ENCODE data around the gene MICAL2.

MICAL2 gene

DNA sequence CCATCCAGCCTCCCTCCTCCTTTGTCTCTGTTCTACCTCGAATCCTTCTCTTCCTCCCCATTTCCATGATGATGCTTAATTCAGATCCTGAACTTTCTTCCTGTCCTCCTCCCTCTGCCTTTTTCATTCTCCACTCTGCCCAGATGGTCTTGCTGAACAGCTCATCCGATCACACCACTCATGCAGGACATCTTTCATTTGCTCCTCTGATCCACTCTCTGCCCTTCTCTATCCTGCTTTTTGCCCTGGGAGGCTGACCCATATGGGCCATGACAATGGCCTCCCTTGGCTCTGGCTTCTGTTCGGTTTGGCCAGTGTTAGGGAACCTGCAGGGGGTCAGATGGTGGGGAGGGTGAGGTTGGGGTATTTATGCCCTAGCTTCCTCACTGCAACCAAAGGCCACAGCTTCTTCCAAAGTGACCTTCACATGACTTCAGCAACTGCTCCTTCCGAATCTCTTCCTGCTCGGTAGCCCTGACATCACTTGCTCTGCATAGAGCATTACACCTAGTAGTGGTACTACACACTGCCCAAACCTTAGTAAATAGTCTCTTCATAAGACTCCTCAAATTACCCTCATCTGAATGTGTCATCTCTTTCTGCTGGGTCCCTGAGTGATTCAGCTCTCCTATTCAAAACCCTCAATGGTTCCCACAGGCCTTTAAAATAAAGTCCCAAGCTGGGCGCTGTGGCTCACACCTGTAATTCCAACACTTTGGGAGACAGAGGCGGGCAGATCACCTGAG, 32.7 kb upstream of the MICAL2 start:
- DNase-seq (ENCODE audit: low read depth) = no peak

DNA sequence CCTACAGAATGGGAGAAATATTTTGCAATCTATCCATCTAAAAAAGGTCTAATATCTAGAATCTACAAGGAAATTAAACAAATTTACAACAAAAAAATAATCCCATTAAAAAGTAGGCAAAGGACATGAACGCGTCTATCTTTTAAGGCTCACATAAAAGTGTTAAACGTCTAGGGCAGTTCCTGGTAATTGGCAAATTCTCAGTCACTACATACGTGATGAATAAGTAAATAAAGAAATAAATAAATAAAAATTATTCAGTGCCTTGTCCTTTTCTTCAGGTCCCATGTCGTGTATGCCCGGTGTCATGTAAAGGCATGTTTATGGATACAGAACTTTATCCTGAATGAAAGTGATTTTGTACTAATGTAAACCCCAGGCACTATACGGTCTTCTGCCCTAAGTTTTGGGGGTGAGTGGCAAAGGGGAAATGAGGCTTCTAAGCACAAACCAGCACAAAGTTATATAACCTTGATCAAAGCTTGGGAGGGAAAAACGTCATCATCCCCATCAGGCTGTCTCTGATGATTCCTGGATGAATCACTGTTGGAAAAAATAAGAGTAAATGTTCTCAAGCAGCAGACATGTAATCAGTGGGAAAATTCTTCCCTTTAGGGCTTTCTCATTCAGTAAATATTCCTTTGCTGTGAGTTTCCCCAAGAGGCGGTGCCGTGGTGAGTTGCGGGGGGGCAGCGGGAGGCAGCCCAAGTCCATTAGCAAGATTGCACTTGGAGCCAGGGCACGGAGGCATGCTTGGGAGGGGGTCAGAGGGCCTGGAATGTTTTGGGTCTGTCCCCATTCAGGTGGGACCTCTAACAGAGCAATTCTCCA, 30.4 kb upstream of the MICAL2 start:
- DNase-seq (ENCODE audit: low read depth) = no peak

DNA sequence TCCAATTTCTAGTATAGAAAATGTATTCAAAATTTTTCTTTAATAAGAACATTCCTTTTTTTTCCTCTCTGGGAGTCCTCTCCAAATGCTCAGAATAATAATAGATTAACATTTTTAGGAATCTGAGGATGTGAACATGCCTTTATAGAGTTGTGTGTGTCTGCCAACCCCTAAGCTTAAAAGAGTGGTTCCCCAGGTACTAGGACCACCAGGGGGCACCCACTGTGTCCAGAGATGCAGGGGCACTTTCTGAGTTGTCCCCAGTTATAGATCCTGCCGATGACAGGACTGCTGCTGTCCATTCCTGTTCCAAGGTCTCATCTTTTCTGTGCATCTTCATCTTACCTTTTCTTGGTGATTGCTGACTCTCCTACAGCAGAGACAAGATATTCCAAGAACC, 27.0 kb upstream of the MICAL2 start:
- DNase-seq (ENCODE audit: low read depth) = no peak

DNA sequence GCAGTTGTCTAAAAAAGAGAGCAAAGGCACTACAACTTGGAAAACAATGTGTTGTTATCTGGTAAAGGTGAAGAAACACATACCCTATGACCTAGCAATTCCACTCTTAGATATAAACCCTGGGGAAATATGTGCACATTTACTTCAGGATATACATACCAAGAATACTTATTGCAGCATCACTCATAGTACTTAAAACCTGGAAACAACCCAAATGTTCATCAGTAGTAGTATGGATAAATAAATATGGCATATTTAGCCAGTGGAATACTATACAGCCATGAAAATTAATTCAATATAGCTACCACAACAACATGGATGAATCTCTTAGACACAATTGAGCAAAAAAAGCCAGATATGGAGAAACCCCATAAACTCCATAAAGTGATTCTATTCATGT, 26.1 kb upstream of the MICAL2 start:
- no peak for DNase-seq (ENCODE audit: low read depth)

DNA sequence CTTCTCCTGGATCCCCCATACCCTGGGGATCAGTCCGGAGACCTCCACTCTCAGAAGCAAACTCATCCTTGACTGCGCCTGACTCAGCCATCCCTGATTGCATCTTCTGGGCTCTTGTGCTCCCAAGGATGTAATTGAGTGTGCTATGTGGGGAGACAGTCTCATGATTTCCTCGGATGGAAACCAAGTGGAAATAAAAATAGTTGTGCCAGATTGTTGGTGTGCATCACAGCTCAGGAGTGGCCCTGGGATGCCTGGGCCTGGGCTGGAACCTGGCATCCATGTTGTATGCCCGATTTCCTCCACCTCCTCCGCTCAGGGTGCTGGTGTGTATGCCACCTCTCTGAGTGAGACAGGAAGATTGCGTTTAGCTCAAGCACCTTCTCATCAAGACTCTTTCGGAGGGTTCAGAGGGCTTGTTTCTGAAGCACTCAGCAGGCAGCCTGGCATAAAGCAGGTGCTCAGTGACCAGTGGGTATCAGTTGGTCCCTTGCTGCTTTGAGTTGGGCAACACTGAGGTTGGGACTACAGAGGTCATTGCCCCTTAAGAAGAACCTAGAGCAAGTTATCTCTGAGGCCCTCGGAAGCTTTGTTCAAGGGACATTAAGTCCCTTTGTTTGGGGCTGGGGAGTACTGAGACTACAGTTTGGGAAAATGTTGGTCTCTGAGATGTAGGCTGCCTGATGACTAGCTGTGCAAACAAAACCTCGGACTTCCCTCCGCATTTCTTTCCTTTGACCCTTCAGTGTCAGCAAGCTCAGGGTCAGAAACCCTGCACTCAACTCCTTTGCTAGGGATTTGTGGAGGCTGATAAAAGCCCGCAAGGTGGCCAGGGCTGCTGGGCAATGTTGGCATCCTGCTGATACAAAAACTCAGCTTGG, 24.8 kb upstream of the MICAL2 start:
- DNase-seq (ENCODE audit: low read depth) = no peak

DNA sequence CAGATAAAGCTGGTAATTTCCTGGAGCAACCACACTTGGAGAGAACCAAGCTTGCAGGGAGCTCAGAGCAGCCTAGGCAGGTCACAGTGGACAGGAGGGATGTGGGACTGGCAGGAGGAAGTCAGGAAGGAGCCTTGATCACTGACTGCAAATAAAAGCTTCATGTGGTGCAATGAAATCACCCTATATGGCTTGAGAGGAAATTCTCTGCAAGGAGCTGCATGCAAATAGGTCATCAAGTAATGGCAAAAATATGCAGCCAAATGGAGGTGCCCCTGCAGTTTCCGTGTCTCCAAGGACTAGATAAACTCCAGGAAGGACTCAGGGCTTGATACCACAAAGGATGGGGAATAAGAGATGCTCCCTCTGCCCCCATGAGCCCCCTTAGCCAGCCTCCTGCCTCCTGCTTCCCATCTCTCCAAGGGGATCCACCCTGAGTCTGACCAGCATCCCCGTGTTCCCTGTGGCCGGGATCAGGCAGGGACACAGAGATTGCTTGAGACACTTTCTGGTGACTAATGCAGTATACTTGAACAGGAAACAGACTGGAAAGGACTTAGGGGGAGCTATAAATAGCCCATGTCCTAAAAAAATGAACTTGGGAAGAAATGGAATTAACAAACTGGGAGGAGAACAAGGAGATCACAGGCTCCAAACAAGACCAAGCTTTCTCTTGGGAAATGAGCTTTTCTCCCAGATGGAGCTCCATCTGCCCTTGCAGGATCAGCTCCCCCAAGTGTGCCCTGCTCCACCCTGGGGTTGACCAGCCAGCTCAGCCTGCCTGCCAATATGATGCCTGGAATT, 23.9 kb upstream of the MICAL2 start:
- DNase-seq (ENCODE audit: low read depth) = no peak

DNA sequence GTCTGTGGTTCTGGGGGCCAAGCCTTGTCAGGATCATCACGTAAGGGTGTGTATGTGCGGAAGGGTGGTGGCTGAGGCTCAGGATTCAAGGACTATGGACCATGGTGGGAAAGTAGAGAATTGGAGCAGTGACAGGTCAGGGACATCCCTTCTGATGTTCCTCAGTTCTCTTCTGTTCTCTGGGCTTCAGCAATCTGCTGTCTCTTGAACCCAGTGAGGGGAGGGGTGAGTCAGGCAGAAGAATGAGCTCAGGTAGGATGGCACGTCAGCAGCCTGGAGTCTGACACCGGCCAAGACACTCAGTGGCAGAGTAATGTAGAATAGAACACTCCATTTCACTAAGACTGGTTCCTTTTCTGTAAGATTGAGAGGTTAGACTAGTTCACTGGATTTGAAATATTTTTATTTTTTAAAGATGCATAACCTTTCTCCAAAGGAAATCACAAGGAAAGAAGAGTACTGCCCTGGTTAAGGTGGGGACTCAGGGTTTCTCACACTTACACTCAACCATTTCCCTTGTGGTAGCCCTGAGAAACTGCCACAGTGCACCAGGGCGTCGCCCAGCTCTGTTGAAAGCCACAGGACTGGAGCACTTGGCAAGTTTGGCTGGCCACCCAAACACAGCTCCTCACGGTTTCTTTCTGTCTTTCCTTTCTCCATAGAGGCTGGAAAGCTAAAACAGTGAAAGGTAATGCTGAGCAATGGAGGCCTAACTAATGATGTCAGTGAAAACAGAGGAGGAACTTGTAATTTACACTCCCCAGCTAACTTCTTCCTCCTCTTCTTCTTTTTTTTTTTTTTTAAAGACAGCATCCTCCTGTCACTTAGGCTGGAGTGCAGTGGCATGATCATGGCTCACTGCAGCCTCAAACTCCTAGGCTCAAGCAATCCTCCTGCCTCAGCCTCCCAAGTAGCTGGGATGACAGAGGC, 23.1 kb upstream of the MICAL2 start:
- DNase-seq (ENCODE audit: low read depth) = peak; percentile 40

DNA sequence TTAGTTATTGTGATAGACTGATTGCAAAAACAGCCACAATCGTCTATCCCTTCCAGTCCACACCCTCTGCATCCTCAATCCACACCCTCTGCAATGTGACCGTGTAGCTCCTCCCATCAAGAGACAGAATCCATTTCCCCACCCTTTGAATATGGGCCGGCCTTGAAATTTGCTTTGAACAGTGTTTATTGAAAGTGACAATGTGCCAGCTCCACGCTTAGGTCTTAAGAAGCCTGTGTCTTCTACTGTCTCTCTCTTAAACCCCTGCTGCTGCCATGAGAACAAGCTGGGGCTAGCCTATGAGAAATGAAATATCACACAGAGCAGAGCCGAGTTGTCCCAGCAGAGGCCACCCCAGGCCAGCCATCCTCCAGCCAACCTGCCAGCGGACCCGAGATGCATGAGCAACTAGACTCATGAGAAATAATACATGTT, 22.3 kb upstream of the MICAL2 start:
- DNase-seq (ENCODE audit: low read depth) = no peak

DNA sequence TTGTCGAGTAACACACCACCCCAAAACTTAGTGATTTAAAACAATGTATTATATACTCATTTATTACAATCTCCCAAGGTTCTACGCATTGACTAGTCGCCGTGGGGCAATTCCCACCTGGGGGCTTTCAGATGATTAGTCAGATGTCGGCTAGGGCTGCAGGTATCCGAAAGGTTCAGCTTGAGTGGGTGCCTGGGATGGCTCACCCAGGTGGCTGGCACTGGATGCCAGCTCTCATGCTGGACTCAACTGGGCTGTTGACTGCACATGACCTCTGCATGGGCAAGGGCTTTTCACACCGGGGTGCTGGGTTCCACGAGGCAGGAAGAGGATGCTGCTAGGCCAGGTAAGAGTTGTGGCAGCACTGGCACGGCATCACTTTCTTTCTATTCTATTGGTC, 21.9 kb upstream of the MICAL2 start:
- DNase-seq (ENCODE audit: low read depth) = no peak

DNA sequence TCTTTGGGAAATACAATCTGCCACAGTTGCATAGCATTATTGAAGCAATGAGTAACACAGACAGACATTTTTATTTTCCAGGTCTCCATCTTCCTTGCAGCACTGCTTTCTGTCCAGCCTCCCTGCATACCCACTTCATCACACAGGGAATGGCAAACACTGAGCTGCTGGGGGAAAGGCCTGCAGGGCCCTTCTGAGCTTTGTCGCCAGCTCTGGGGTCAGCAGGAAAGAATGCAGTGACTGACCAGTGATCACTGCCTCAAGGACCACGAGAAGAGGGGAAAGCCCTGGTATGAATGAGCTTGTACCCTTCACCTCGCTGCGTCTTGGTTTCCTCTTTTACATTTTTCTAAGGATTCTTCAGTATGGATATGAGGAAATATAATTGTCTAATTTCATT, 21.3 kb upstream of the MICAL2 start:
- DNase-seq (ENCODE audit: low read depth) = no peak

DNA sequence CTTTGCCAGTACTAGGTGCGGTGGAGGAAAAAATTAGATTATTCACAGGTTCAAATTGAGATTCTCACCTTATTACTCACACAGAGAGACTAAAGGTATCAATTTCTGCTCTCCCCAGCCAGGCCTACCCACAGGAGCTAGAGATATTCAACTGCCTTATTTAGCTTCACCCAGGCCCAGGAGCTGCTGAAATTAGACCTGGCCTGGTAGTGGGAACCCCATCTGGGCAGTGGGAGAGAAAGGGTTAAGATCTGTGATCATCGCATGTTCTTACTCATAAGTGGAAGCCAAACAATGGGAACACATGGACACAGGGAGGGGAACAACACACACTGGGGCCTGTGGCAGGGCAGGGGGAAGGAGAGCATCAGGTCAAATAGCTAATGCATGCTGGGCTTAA, 20.9 kb upstream of the MICAL2 start:
- no peak for DNase-seq (ENCODE audit: low read depth)

DNA sequence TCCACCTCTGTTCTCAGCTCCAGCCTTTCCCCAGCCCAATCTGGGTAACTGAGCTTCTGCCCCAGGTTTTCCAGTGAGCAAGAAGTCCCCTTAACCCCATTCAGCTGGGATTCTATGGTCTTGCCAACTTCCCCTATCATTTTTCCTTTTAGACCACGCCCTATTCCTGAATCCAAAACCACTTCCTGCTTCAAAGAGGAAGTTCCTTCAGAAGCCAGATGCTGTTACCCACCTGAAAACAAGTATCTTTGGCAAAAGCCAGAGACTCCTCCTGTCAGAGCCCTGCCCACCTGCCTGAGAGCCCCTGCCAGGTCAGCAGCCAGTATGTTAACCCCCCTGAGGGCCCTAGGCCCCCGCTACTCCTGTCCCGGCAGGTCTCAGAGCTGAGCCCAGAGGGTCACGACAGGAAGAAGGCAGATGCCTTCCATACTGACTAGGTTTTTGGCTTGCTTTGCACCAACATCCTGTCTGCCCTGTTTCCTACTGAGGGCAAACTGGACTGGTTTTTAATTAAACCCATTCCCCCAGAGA, 20.3 kb upstream of the MICAL2 start:
- DNase-seq (ENCODE audit: low read depth) = no peak

DNA sequence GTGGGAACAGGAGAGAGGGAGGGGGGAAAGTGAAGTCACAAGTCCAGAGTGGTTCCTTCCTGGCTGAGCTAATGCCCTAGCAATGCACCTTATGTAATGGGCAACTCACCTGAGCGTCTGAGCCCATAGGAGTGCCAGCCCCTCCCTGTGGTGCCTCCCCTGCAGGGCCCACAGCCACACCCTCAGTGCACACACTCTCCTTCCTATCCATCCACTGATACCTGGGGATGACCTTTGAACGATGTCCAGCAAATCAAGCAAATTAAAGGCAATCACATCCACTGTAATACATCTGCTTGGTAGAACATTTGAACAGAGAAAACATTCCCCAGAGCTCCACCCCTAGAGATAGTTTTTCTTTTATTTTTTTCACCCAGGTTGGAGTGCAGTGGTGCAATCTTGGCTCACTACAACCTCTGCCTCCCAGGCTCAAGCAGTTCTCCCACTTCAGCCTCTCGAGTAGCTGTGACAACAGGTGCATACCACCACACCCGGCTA, 19.6 kb upstream of the MICAL2 start:
- DNase-seq (ENCODE audit: low read depth) = no peak

DNA sequence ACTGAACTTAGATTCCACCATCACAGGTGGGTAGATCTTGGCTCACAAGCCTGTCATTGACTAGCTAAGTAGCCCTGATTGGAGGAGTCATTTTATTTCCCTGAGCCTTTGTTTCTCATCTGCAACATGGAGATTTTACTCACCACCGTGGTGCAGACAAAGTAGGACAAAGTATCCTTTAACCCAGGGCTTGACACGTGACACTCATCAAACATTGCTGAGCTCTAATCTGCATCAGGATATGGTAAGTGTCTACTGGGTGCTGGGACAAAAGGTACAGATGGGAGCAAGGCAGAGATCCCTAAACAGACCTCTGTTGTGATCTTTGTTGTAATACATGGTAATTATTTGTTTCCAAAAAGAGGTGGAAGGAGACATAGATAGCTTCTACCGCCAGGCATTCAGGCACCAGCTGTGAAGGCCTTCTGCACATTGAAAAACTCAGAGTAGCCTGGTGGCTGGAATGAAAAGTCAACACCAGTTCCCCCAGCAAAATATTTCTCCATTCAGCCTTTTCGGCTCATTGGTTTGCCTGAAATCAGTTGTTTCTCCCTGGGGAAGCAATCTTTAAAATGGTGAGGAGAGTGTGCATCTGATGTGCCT, 18.3 kb upstream of the MICAL2 start:
- DNase-seq (ENCODE audit: low read depth) = no peak

DNA sequence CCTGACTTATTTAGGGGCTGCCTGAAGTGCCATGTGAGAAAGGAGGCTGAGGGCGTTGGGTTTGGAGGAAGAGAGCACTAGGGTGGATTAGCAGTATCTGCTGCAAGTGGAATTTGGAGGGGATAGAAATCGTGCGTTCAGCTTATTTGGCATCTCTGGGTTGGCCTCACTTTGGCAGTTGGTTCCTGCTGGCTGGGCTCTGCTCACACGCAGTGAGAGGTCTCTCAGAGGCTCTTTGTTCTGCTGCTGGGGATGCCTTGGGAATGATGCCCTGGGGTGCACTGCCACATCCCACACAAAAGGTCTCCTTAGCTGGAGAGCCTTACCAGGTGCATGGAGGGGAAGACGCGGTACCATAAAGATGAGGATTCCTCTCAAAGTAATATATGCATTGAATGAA, 17.7 kb upstream of the MICAL2 start:
- DNase-seq (ENCODE audit: low read depth) = no peak

DNA sequence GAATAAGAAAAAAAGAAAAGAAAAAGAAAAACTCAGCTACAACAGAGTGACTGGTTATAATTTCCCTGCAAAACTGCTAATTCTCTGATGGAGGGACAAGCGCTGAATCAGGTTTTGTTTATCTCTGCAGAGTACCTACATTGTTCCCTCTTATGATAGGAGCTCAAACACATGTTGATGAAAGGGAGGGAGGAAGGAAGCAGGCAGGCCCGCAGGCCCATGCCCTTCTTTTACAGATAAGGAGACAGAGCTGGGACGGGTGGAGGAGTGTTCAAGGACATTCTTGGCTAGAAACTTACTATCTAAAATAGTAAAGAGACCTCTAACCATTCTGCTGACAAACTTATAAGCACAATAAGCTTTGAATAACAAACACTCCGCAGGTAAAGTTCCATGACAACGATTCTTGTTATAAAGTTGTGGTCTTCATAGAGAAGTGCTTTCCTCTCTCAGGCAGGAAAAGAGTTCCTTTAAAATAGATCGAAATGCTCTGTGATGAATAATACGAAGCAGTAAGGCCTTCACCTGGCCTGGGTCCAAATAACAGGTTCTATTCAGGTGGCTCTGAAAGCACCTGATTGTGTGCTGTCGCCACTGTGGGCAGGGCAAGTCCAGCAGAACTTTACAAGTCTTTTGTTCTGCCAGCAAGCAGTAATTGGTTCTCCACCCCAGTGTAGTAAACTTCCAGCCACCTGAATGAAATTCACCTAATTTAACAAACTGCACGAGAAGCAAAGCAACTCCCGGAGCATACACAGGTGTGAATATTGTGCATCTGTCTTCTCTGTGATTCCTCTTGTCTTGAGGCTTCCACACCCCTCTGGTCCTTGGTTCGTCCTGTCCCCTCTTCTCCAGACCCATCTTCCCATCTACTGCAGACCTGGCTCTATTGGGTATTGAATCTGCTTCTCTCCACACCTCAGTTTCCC, 15.3 kb upstream of the MICAL2 start:
- DNase-seq (ENCODE audit: low read depth) = no peak

DNA sequence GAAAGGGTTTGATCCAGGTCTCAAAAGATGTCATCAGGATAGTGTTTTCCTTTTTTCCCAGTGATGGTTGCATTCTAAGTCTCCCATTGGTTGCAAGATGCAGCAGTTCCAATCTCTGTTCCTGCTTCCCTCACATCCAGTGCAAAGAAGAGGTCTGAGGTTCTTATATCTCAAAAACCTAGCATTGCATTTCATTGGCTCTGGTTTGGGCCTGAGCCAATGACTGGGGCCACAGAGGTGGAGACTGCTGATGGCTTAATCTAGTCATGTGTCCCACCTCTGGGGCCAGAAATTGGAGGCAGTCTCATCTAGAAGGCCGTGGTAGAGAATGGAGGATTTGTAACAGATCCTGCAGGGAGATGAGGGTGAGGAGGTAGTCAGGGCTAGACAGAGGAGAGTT, 13.2 kb upstream of the MICAL2 start:
- DNase-seq (ENCODE audit: low read depth) = no peak

DNA sequence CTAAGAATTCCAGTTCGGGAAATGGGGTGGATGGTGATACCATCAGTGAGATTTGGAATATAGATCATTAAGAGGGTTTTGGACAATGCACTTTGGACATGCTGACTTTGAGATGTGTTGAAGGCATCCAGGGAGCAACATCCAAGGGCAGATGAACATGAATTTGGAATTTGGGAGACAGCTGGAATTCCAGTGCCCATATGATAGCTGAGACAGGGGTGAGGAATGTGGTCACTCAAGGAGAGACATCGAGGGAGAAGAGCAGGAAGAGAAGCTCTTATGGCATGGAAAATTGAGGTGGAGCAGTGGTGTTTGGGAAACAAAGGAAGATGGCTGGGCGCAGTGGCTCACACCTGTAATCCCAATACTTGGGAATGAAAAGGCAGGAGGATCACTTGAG, 11.8 kb upstream of the MICAL2 start:
- DNase-seq (ENCODE audit: low read depth) = no peak

Data from activated gamma-delta T cell treated with anti-CD3 and anti-CD28 coated beads, Interleukin-2, amount 50 U/mL, for 16 hours (primary cell).